ENCODE data around the gene GRB10. TPM values are rescaled to one million over a fixed set of nuclear protein-coding genes. Genes with fewer than 3 reads are reported as not detected.

GRB10 gene
- total and polyA plus RNA-seq, 2 donors (not counting 3 experiments of a cell fraction or from before 2014, with no cell fraction given): 43.7 to 240 TPM

GRCh38 chr7:50590535-50590934, 192.2 kb downstream of the GRB10 start:
- ChIA-PET CTCF (interaction anchor here (1.0 to 5.1 kb wide), 4 partner anchors 122 to 570 kb away, joined by 3 to 22 read pairs (median 10); no protein-coding TSS in a partner anchor), POLR2A (no interaction called here)
- Histone ChIP-seq H2AFZ (ENCODE audit: low read depth, low read length) (no peak overlapping the region), H3K9ac (replicated peaks; ENCODE audit: extremely low read depth, insufficient read depth, low read length) (no peak overlapping the region), H3K27me3 (ENCODE audit: control insufficient read depth in 2 of 2, insufficient read depth in 2 of 2, low read length in 2 of 2) (no peaks in the 10 kb centered on the region), H3K79me2 (ENCODE audit: control insufficient read depth, insufficient read depth, low read length) (no peaks in the 10 kb centered on the region), H3K4me3 (replicated peaks in 1 of 3; ENCODE audit: insufficient read depth in 1 of 3, low read depth in 1 of 3, low read length in 3 of 3) (no peak overlapping the region), H3K36me3 (ENCODE audit: control insufficient read depth in 2 of 2, extremely low read depth in 1 of 2, insufficient read depth in 2 of 2, low read length in 2 of 2) (peaks cover 10 to 30% of the 10 kb centered on the region in 2 experiments), H3K27ac (ENCODE audit: insufficient read depth, low read depth, low read length) (no peak overlapping the region), H4K20me1 (replicated peaks; ENCODE audit: control insufficient read depth, extremely low read depth, insufficient read depth, low read length) (no peaks in the 10 kb centered on the region), H3K9me3 (replicated peaks; ENCODE audit: control insufficient read depth, insufficient read depth, low read length) (no peaks in the 10 kb centered on the region), H3K4me1 (ENCODE audit: control insufficient read depth, extremely low read depth, insufficient read depth, low read length) (peaks cover 3% of the 10 kb centered on the region), H3K4me2 (ENCODE audit: insufficient read depth, low read length) (no peak overlapping the region), H3K9me1 (replicated peaks; ENCODE audit: control insufficient read depth, extremely low read depth, insufficient read depth, low read length) (no peaks in the 10 kb centered on the region)
- DNase-seq (ENCODE audit: low read depth, low spot score): no peak
- dilution Hi-C loops (cut with MboI; ENCODE audit: extremely low pct_ligation_motif_present, low sequenced_read_pairs) (no loop called here), intact Hi-C loops (cut with micrococcal nuclease) (no loop called here)
- BruUV-seq (replicated peaks): no TSS peak
- TF ChIP-seq POLR2A (IDR thresholded peaks at IDR 0.05; ENCODE audit: low read depth, low read length) (no peak), EZH2 (IDR thresholded peaks at IDR 0.05; ENCODE audit: borderline replicate concordance, low read depth, low read length, severe bottlenecking) (no peak), JUN (IDR thresholded peaks at IDR 0.05; ENCODE audit: borderline replicate concordance, insufficient read depth, insufficient read length, low read depth) (no peak), CTCF (IDR thresholded peaks at IDR 0.05; ENCODE audit: extremely low read depth in 1 of 2, insufficient read depth in 1 of 2, low read depth in 1 of 2, low read length in 2 of 2) (no peak), POLR2AphosphoS5 (IDR thresholded peaks at IDR 0.05; ENCODE audit: insufficient read depth, low read depth, low read length) (no peak), GATA2 (IDR thresholded peaks at IDR 0.05; ENCODE audit: insufficient read depth, insufficient read length, low read depth, low read length) (no peak), MAX (IDR thresholded peaks at IDR 0.05; ENCODE audit: insufficient read depth, insufficient read length) (no peak), FOS (IDR thresholded peaks at IDR 0.05; ENCODE audit: borderline replicate concordance, insufficient read depth, low read length) (no peak), MYC (IDR thresholded peaks at IDR 0.05; ENCODE audit: low read depth, low read length) (no peak)
- no peak for FAIRE-seq

Data from endothelial cell of umbilical vein (primary cell).